ENCODE data around the gene NCAN. TPM values are rescaled to one million over a fixed set of nuclear protein-coding genes. Genes with fewer than 3 reads are reported as not detected.
A peak's percentile ranks its signal among the peaks of the same experiment; 100 is the strongest.
"Not testable (repeated sequence)": the region's sequence is repeated elsewhere in the genome, so short reads cannot be mapped to it uniquely, and the experiment has no call there.

Gene NCAN
- total RNA-seq, 3 donors from 2014 or later: 0.25 TPM; not detected in 2

DNA sequence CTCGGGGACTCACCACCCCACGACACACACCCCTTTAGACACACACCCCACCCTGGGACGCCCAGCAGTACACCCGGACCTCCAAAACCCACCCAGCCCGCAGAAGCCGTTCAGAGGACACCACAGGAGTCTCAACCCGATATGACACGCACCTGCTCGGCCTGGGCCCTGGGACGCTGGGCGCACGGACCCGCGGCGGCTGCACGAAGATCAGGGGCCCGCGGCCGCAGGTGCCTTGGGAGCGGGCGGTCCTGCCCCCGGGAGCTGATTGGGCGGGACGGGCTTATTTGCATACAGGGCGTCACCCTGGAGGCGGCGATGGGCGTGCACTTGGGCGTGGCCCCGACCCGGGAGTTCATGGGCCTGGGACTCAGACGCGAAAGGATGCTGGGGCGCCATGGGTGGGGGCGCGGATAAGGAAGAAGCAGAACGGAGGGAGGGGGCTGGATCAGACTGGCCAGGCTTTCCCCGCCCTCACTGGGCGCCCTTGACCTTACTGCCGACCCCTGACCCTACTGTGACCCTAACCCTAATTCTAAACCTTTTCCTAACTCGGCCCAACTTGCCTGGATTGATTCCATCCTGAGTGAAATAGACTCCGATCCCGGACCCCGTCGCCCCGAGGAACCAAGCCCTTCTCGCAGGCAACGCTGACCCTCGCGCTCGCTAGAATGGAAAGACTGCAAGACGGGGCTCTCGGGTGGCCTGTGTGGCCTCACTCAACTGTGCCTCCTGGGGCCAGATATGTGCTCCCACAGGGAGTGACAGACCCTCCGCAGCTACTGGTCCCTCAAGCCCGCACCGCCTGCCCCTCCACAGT lies 41.5 kb upstream of the NCAN start, which contains the start of gene MEF2B:
MEF2B (minus strand) TSS at position 211 of the 820 bp plus-strand sequence. CDS start 19,528 bp downstream, outside the sequence.
- Histone ChIP-seq H3K4me1 (ENCODE audit: low read depth) (peaks cover 6% of the 10 kb centered on the region), H3K36me3 (ENCODE audit: low read depth) (no peaks in the 10 kb centered on the region), H3K9me3 (no peaks in the 10 kb centered on the region), H3K4me3 (no peak within 1 kb of the TSS)
- DNase-seq (peak; percentile 88 to 90 (median 89)), ATAC-seq (peak; percentile 97)
- intact Hi-C loops (cut with DNase I, micrococcal nuclease): no loop called here
- no peak for TF ChIP-seq CTCF (IDR thresholded peaks at IDR 0.05)

DNA sequence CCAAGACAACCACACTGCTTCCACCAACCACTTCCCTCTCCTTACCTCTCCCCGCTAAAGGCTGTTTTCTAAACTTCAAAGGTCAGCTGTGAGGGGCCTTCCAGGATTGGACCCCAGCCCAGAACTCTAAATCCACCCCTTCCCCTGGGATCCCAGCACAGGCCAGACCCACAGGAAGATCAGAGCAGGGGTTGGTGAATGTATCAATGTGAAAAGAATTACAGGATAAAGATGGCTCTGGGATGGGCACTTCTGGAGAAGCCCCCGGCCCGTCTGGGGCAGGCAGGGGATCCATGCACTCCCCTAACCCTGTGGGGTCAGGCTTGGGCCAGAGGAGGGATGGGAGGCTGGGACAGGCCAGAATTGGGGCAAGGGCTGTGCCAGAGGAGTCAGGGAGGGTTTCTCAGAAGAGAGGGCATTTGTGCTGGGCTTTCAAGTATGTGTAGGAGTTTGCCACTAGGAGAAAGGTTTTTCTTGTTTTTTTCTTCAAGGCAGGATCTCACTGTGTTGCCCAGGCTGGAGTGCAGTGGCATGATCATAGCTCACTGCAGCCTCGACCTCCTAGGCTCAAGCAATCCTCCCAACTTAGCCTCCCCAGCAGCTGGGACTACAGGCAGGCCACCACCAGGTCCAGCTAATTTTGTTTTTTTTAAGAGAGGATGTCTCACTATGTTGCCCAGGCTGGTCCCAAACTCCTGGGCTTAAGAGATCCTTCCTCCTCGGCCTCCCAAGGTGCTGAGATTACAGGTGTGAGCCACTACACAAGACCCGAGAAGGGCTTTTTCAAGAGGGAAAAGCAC lies 40.7 kb upstream of the NCAN start:
- H3K4me1 ChIP-seq (ENCODE audit: low read depth): peaks cover 6% of the 10 kb centered on the region
- DNase-seq: no peak
- no peaks in the 10 kb centered on the region for H3K36me3 ChIP-seq (ENCODE audit: low read depth)
- intact Hi-C loops (cut with DNase I, micrococcal nuclease): no loop called here
- no peaks in the 10 kb centered on the region for H3K9me3 ChIP-seq
- H3K4me3 ChIP-seq: no peak overlapping the region
- no peak for TF ChIP-seq CTCF (IDR thresholded peaks at IDR 0.05)
- ATAC-seq: no peak

DNA sequence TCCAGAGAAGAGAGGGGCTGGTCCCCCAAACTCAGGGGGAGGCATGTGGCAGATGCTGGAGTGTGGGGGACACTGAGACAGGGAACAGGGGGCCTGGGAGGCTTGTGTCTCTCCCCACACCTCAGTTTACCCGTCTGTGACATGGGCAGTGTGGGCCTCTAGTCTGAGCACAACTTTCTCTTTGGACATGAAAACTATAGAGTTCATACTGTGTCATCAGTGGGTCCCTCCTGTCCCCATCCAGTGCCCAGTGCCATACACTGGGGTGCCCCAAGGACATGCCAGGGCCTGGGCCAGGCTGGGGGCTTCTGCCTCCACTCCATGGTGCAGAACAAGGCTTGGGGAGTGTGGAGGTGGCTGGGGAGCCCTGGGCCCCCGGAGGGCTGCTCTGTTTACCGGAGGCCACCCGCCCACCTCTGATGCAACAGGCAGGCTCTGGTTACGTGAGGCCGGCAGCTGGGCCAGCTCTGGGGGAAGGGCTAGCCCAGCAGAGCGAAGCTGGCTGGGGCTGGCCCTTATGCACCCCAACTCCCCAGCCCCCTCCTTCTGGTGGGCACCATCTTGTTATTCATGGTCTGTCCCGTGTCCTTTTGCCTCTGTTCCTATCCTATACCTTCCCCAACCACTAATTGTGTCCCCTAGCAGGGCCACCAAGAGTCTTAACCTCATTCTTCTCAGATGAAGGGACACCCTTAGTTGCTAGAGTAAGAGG lies 39.8 kb upstream of the NCAN start:
- H3K4me1 ChIP-seq (ENCODE audit: low read depth): peaks cover 6% of the 10 kb centered on the region
- intact Hi-C loops (cut with DNase I, micrococcal nuclease): no loop called here
- ATAC-seq: no peak
- no peak for DNase-seq
- H3K9me3 ChIP-seq: no peaks in the 10 kb centered on the region
- no peaks in the 10 kb centered on the region for H3K36me3 ChIP-seq (ENCODE audit: low read depth)
- no peak for TF ChIP-seq CTCF (IDR thresholded peaks at IDR 0.05)
- H3K4me3 ChIP-seq: no peak overlapping the region

- ATAC-seq; intact Hi-C loops (cut with DNase I, micrococcal nuclease); H3K4me1 ChIP-seq (ENCODE audit: low read depth): not testable (repeated sequence)
Observed at GRCh38 chr19:19173243-19173642, 38.5 kb upstream of the NCAN start.

GRCh38 chr19:19176950-19177349 lies 34.8 kb upstream of the NCAN start:
- no peak for ATAC-seq
- H3K36me3 ChIP-seq (ENCODE audit: low read depth): no peaks in the 10 kb centered on the region

More at GRCh38 chr19:19173243-19173642, 38.5 kb upstream of the NCAN start:
- not testable (repeated sequence) for DNase-seq; H3K9me3 ChIP-seq; H3K4me3 ChIP-seq; H3K36me3 ChIP-seq (ENCODE audit: low read depth)

More at GRCh38 chr19:19176950-19177349, 34.8 kb upstream of the NCAN start:
- Histone ChIP-seq H3K9me3 (no peaks in the 10 kb centered on the region), H3K4me3 (no peak overlapping the region), H3K4me1 (ENCODE audit: low read depth) (no peaks in the 10 kb centered on the region)
- TF ChIP-seq CTCF (IDR thresholded peaks at IDR 0.05): no peak
- intact Hi-C loops (cut with DNase I, micrococcal nuclease): no loop called here
- no peak for DNase-seq

Data from mucosa of descending colon (tissue), 3 donors.